CD8-positive, alpha-beta memory T cell (primary cell): ENCODE measurements around the gene MMP15. TPM values are rescaled to one million over a fixed set of nuclear protein-coding genes. Genes with fewer than 3 reads are reported as not detected.

Source experiments
- CTCF ChIA-PET: fragments of 350-600 bp; sonication (Branson Sonifier 250); formaldehyde crosslinking; loops from one replicate; lab custom pipeline; 2021; ENCODE audit warnings: antibody characterized with exemption; lab: Charles Lee
- POLR2A ChIA-PET: fragments of 350-600 bp; sonication (Branson Sonifier 250); formaldehyde crosslinking; loops from one replicate; lab custom pipeline; 2021; ENCODE audit warnings: antibody characterized with exemption; lab: Charles Lee
- DNase-seq, 5 donors: peaks; one replicate each; pipeline versions ENCODE4 v3.0.0 to v3.0.0-alpha.2; 2020 to 2022; ENCODE audit warnings: mixed read lengths in 1 of 5
- H3K27ac ChIP-seq: one replicate; pipeline ENCODE4 v1.7.0; 2013; ENCODE audit warnings: low read depth, mild to moderate bottlenecking, low read length, moderate library complexity
- H3K27me3 ChIP-seq: 2 replicates; pipeline ENCODE4 v1.7.0; 2013; ENCODE audit warnings: low read length, mild to moderate bottlenecking; ENCODE audit not compliant: insufficient read depth, poor library complexity, severe bottlenecking
- H3K36me3 ChIP-seq: 2 replicates; pipeline ENCODE4 v1.7.0; 2013; ENCODE audit warnings: mild to moderate bottlenecking, low read length, moderate library complexity; ENCODE audit not compliant: insufficient read depth
- H3K4me1 ChIP-seq: 2 replicates; pipeline ENCODE4 v1.7.0; 2013; ENCODE audit warnings: mild to moderate bottlenecking, low read length, moderate library complexity; ENCODE audit not compliant: insufficient read depth
- H3K4me3 ChIP-seq: 2 replicates; pipeline ENCODE4 v1.7.0; 2013; ENCODE audit warnings: mild to moderate bottlenecking, low read length
- H3K9me3 ChIP-seq: 2 replicates; pipeline ENCODE4 v1.7.0; 2013; ENCODE audit warnings: mild to moderate bottlenecking, low read length
- H3K27ac Mint-ChIP-seq, 8 donors: one replicate each; pipeline ENCODE4 v1.8.0; 2020 to 2021; ENCODE audit warnings: mixed read lengths in 8 of 8, mild to moderate bottlenecking in 6 of 8, inconsistent platforms in 3 of 8, moderate library complexity in 3 of 8
- H3K27me3 Mint-ChIP-seq, 2 donors: one replicate each; pipeline ENCODE4 v1.8.0; 2020 to 2021; ENCODE audit warnings: mixed read lengths in 2 of 2, mild to moderate bottlenecking in 1 of 2, moderate library complexity in 1 of 2
- H3K36me3 Mint-ChIP-seq, 3 donors: one replicate each; pipeline ENCODE4 v1.8.0; 2020 to 2021; ENCODE audit warnings: mixed read lengths in 3 of 3, inconsistent platforms in 1 of 3, mild to moderate bottlenecking in 1 of 3
- H3K4me1 Mint-ChIP-seq, 3 donors: one replicate each; pipeline ENCODE4 v1.8.0; 2020 to 2021; ENCODE audit warnings: mixed read lengths in 3 of 3, inconsistent platforms in 1 of 3, mild to moderate bottlenecking in 1 of 3
- H3K4me3 Mint-ChIP-seq, 7 donors: one replicate each; pipeline ENCODE4 v1.8.0; 2020 to 2021; ENCODE audit warnings: mixed read lengths in 7 of 7, mild to moderate bottlenecking in 6 of 7, moderate library complexity in 4 of 7, inconsistent platforms in 2 of 7
- H3K9me3 Mint-ChIP-seq, 5 donors: one replicate each; pipeline ENCODE4 v1.8.0; 2020 to 2022; ENCODE audit warnings: mixed read lengths in 5 of 5, mild to moderate bottlenecking in 3 of 5, moderate library complexity in 2 of 5, inconsistent platforms in 1 of 5
- polyA plus RNA-seq: library from polyadenylated mRNA; unstranded; fragments of 300-500 nt; fragmentation: Illumina TruSeq; gene quantifications from one replicate; pipeline ENCODE4 v1.2.3, GENCODE V29; 2021
- total RNA-seq, 2 experiments: library from RNA; stranded (reverse); gene quantifications; one replicate each; pipeline ENCODE4 v1.2.3, GENCODE V29; 2021

The MMP15 gene
- total and polyA plus RNA-seq, 3 experiments from 2014 or later, result 0.16 to 1.1 (median 0.97) TPM

- peaks cover 0 to 47% (median 0%) of the 10 kb centered on the region in 3 donors for H3K36me3 Mint-ChIP-seq
- H3K27me3 ChIP-seq, result no peaks in the 10 kb centered on the region
- H3K27me3 Mint-ChIP-seq, result no peaks in the 10 kb centered on the region
- CTCF ChIA-PET, result interaction anchor here (0.7 to 0.8 kb wide), 2 partner anchors 94 to 96 kb away, joined by 3 read pairs; no protein-coding TSS in a partner anchor
- H3K27ac Mint-ChIP-seq, result peak overlapping the region in 4 of 8 donors; percentile 5 to 61 (median 23)
- no peak overlapping the region for H3K4me3 Mint-ChIP-seq
- H3K4me3 ChIP-seq, result no peak overlapping the region
- POLR2A ChIA-PET, result interaction anchor here (0.8 kb wide), 1 partner anchor 10 kb away, joined by 3 read pairs; no protein-coding TSS in a partner anchor
- H3K27ac ChIP-seq, result no peak overlapping the region
- H3K4me1 Mint-ChIP-seq, result peaks cover 33 to 51% (median 35%) of the 10 kb centered on the region in 3 donors
- H3K9me3 ChIP-seq, result no peaks in the 10 kb centered on the region
- no peaks in the 10 kb centered on the region for H3K9me3 Mint-ChIP-seq
- DNase-seq, result no peak
- H3K36me3 ChIP-seq, result peaks cover 10% of the 10 kb centered on the region
- H3K4me1 ChIP-seq, result peaks cover 48% of the 10 kb centered on the region
Observed at GRCh38 chr16:57993438-57993837, 32.1 kb upstream of the MMP15 start.

- Histone ChIP-seq H3K27ac (no peak overlapping the region), H3K27me3 (no peaks in the 10 kb centered on the region), H3K4me1 (peaks cover 53% of the 10 kb centered on the region), H3K9me3 (no peaks in the 10 kb centered on the region), H3K36me3 (peaks cover 10% of the 10 kb centered on the region), H3K4me3 (no peak overlapping the region)
- ChIA-PET CTCF (interaction anchor here (0.7 to 0.8 kb wide), 2 partner anchors 95 to 96 kb away, joined by 3 read pairs; no protein-coding TSS in a partner anchor), POLR2A (interaction anchor here (0.8 kb wide), 1 partner anchor 11 kb away, joined by 3 read pairs; no protein-coding TSS in a partner anchor)
- Mint-ChIP-seq H3K9me3 (no peaks in the 10 kb centered on the region), H3K36me3 (peaks cover 0 to 49% (median 0%) of the 10 kb centered on the region in 3 donors), H3K4me3 (no peak overlapping the region), H3K27ac (peak overlapping the region in 6 of 8 donors; percentile 3 to 91 (median 86)), H3K27me3 (no peaks in the 10 kb centered on the region), H3K4me1 (peaks cover 37 to 56% (median 40%) of the 10 kb centered on the region in 3 donors)
- DNase-seq, result no peak
Observed at GRCh38 chr16:57993897-57994296, 31.7 kb upstream of the MMP15 start.

- H3K27me3 Mint-ChIP-seq, result no peaks in the 10 kb centered on the region
- Histone ChIP-seq H3K27ac (no peak overlapping the region), H3K4me1 (peaks cover 58% of the 10 kb centered on the region), H3K4me3 (no peak overlapping the region), H3K27me3 (no peaks in the 10 kb centered on the region), H3K36me3 (peaks cover 10% of the 10 kb centered on the region), H3K9me3 (no peaks in the 10 kb centered on the region)
- peak overlapping the region; percentile 57 to 93 (median 86) for H3K27ac Mint-ChIP-seq
- H3K9me3 Mint-ChIP-seq, result no peaks in the 10 kb centered on the region
- H3K4me3 Mint-ChIP-seq, result peak overlapping the region in 5 of 7 donors; percentile 15 to 82 (median 70)
- H3K4me1 Mint-ChIP-seq, result peaks cover 42 to 60% (median 44%) of the 10 kb centered on the region in 3 donors
- no peak for DNase-seq
- ChIA-PET POLR2A (no interaction called here), CTCF (interaction anchor here (0.7 kb wide), 1 partner anchor 96 kb away, joined by 3 read pairs; no protein-coding TSS in a partner anchor)
- peaks cover 0 to 49% (median 0%) of the 10 kb centered on the region in 3 donors for H3K36me3 Mint-ChIP-seq
Observed at GRCh38 chr16:57994361-57994760, 31.2 kb upstream of the MMP15 start.

- peak in 4 of 5 donors; percentile 24 to 75 (median 46) for DNase-seq
- peak overlapping the region in 5 of 7 donors; percentile 15 to 82 (median 70) for H3K4me3 Mint-ChIP-seq
- H3K27ac ChIP-seq, result no peak overlapping the region
Observed at GRCh38 chr16:57994778-57995177, 30.8 kb upstream of the MMP15 start.

GRCh38 chr16:57995721-57996405 lies 29.7 kb upstream of the MMP15 start:
- Histone ChIP-seq H3K9me3 (no peaks in the 10 kb centered on the region), H3K27ac (no peak overlapping the region), H3K4me3 (no peak overlapping the region), H3K27me3 (no peaks in the 10 kb centered on the region), H3K4me1 (peaks cover 60% of the 10 kb centered on the region), H3K36me3 (peaks cover 10% of the 10 kb centered on the region)
- no peaks in the 10 kb centered on the region for H3K27me3 Mint-ChIP-seq
- no peaks in the 10 kb centered on the region for H3K9me3 Mint-ChIP-seq
- CTCF ChIA-PET, result no interaction called here
- peak overlapping the region in 7 of 8 donors; percentile 59 to 93 (median 80) for H3K27ac Mint-ChIP-seq
- peak in 1 of 5 donors; percentile 45 for DNase-seq
- H3K4me3 Mint-ChIP-seq, result peak overlapping the region in 1 of 7 donors; percentile 28
- POLR2A ChIA-PET, result no interaction called here
- H3K36me3 Mint-ChIP-seq, result peaks cover 0 to 49% (median 0%) of the 10 kb centered on the region in 3 donors
- H3K4me1 Mint-ChIP-seq, result peaks cover 43 to 65% (median 47%) of the 10 kb centered on the region in 3 donors

More at GRCh38 chr16:57994778-57995177, 30.8 kb upstream of the MMP15 start:
- H3K4me1 Mint-ChIP-seq, result peaks cover 43 to 65% (median 47%) of the 10 kb centered on the region in 3 donors
- no peaks in the 10 kb centered on the region for H3K27me3 ChIP-seq
- H3K4me3 ChIP-seq, result no peak overlapping the region
- peaks cover 0 to 49% (median 0%) of the 10 kb centered on the region in 3 donors for H3K36me3 Mint-ChIP-seq
- peak overlapping the region; percentile 37 to 95 (median 86) for H3K27ac Mint-ChIP-seq
- no peaks in the 10 kb centered on the region for H3K9me3 Mint-ChIP-seq
- H3K36me3 ChIP-seq, result peaks cover 10% of the 10 kb centered on the region
- peaks cover 60% of the 10 kb centered on the region for H3K4me1 ChIP-seq
- ChIA-PET POLR2A (no interaction called here), CTCF (no interaction called here)
- no peaks in the 10 kb centered on the region for H3K9me3 ChIP-seq
- H3K27me3 Mint-ChIP-seq, result no peaks in the 10 kb centered on the region

GRCh38 chr16:57996406-57997175 lies 29.0 kb upstream of the MMP15 start:
- Mint-ChIP-seq H3K27me3 (no peaks in the 10 kb centered on the region), H3K4me1 (peaks cover 47 to 72% (median 50%) of the 10 kb centered on the region in 3 donors), H3K36me3 (peaks cover 0 to 52% (median 0%) of the 10 kb centered on the region in 3 donors), H3K4me3 (peak overlapping the region in 2 of 7 donors; percentile 46 to 51), H3K27ac (peak overlapping the region in 4 of 8 donors; percentile 29 to 93 (median 62)), H3K9me3 (no peaks in the 10 kb centered on the region)
- Histone ChIP-seq H3K4me1 (peaks cover 60% of the 10 kb centered on the region), H3K9me3 (no peaks in the 10 kb centered on the region), H3K27me3 (no peaks in the 10 kb centered on the region), H3K36me3 (peaks cover 10% of the 10 kb centered on the region), H3K4me3 (no peak overlapping the region), H3K27ac (no peak overlapping the region)
- POLR2A ChIA-PET, result no interaction called here
- peak in 1 of 5 donors; percentile 46 for DNase-seq
- CTCF ChIA-PET, result no interaction called here

GRCh38 chr16:57997176-57997527 lies 28.4 kb upstream of the MMP15 start:
- no peak overlapping the region for H3K27ac ChIP-seq
- H3K4me1 Mint-ChIP-seq, result peaks cover 52 to 78% (median 56%) of the 10 kb centered on the region in 3 donors

More at GRCh38 chr16:57997176-57997527, 28.4 kb upstream of the MMP15 start:
- Mint-ChIP-seq H3K9me3 (no peaks in the 10 kb centered on the region), H3K27me3 (no peaks in the 10 kb centered on the region), H3K36me3 (peaks cover 0 to 57% (median 0%) of the 10 kb centered on the region in 3 donors), H3K4me3 (peak overlapping the region; percentile 49 to 91 (median 62)), H3K27ac (peak overlapping the region in 5 of 8 donors; percentile 29 to 95 (median 60))
- Histone ChIP-seq H3K4me1 (peaks cover 65% of the 10 kb centered on the region), H3K27me3 (no peaks in the 10 kb centered on the region), H3K4me3 (no peak overlapping the region), H3K9me3 (no peaks in the 10 kb centered on the region), H3K36me3 (peaks cover 10% of the 10 kb centered on the region)
- POLR2A ChIA-PET, result interaction anchor here (2.6 kb wide), 1 partner anchor 13 kb away, joined by 9 read pairs; no protein-coding TSS in a partner anchor
- CTCF ChIA-PET, result interaction anchor here (0.6 kb wide), 1 partner anchor 388 kb away, joined by 4 read pairs; no protein-coding TSS in a partner anchor
- DNase-seq, result peak in 1 of 5 donors; percentile 42
